ENCODE data around the gene HOXB9. TPM values are rescaled to one million over a fixed set of nuclear protein-coding genes. Genes with fewer than 3 reads are reported as not detected.

HOXB9 gene
- total RNA-seq, 1 experiment from 2014 or later: not detected

DNA sequence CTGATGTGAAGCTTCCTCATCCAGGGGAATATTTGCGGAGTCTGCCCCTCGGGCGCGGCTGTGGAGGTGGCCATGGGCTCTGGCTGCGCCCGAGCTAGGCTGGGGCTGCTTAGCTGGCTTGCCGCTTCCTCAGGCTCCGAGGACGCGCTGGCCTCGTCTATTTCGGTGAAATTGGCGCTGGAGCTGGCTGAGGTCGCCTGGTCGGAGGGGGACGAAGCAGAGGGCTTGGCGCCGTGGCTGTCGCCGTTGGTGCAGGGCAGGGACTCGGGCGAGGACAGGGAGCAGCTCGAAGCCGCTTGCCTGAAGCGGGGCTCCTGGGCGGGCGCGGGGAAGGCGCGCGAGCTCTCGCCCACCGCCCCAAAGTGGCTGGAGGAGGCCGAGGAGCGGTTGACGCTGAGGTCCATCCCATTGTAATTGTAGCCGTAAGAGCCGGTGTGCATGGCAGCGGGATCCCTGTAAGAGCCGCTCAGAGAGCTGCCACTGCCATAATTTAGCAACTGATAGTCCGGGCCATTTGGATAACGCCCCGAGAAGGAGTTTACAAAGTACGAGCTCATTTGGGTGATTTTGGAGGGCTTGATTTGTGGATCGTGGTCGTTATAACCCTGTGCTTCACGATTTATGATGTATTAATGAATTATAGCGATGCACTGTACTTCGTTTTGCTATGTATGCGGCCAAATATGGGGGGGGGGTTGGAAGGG is 32.9 kb downstream of the HOXB9 start, which contains the start of gene HOXB5:
TSS of gene HOXB5 (minus strand) at position 654 of the 704 bp plus-strand sequence. CDS start at position 557, 97 bp downstream.
- peaks cover 100% of the 10 kb centered on the region for H3K27me3 Mint-ChIP-seq (ENCODE audit: low read depth)
- Histone ChIP-seq H4K8ac (replicated peaks; ENCODE audit: insufficient read length, low read depth, low read length) (no peak within 1 kb of the TSS), H3K14ac (ENCODE audit: insufficient read depth, low read length) (no peak within 1 kb of the TSS), H3T11ph (ENCODE audit: low read length) (no peak within 1 kb of the TSS), H4K20me1 (ENCODE audit: control insufficient read depth, insufficient read depth, insufficient read length) (no peaks in the 10 kb centered on the region), H2BK12ac (ENCODE audit: insufficient read length, low read depth, low read length) (no peak within 1 kb of the TSS), H3K56ac (ENCODE audit: insufficient read length, low read depth, low read length) (no peak within 1 kb of the TSS), H2AK5ac (ENCODE audit: insufficient read length, low read length) (no peak within 1 kb of the TSS), H2BK5ac (ENCODE audit: insufficient read length, low read length) (no peak within 1 kb of the TSS), H3K4me2 (ENCODE audit: insufficient read depth, insufficient read length, low read length) (peak within 1 kb of the TSS; percentile 33), H3K4me1 (ENCODE audit: insufficient read depth, low read length) (no peaks in the 10 kb centered on the region), H2BK120ac (ENCODE audit: low read depth, low read length, poor library complexity, severe bottlenecking) (no peak within 1 kb of the TSS), H3K9me3 (ENCODE audit: control insufficient read depth, low read depth, low read length) (no peaks in the 10 kb centered on the region), H3K23me2 (ENCODE audit: insufficient read length, low read depth, low read length, poor library complexity, severe bottlenecking) (no peaks in the 10 kb centered on the region), H3K27ac (ENCODE audit: insufficient read length, low read depth, low read length) (no peak within 1 kb of the TSS), H3K79me2 (ENCODE audit: insufficient read depth, low read length) (no peaks in the 10 kb centered on the region), H3K23ac (ENCODE audit: insufficient read length, low read depth, low read length) (no peak within 1 kb of the TSS), H2BK20ac (ENCODE audit: low read depth, low read length, poor library complexity, severe bottlenecking) (no peak within 1 kb of the TSS), H3K9ac (ENCODE audit: extremely low read depth, insufficient read length, low read length) (no peak within 1 kb of the TSS), H2AFZ (ENCODE audit: low read length) (no peak within 1 kb of the TSS), H4K5ac (ENCODE audit: insufficient read length, low read depth, low read length) (no peak within 1 kb of the TSS), H4K91ac (ENCODE audit: insufficient read length, low read depth, low read length) (no peak within 1 kb of the TSS), H3K4ac (ENCODE audit: low read depth, low read length) (no peak within 1 kb of the TSS), H2BK15ac (ENCODE audit: low read depth, low read length) (no peak within 1 kb of the TSS), H3K79me1 (ENCODE audit: insufficient read depth, low read depth, low read length, poor library complexity, severe bottlenecking) (no peaks in the 10 kb centered on the region), H3K27me3 (ENCODE audit: insufficient read depth, low read length) (peaks cover 99% of the 10 kb centered on the region), H3K18ac (ENCODE audit: insufficient read length, low read depth, low read length) (no peak within 1 kb of the TSS)
- peak; percentile 70 for DNase-seq
- peak within 1 kb of the TSS in 1 of 2 experiments; percentile 31; a peak in 2 of 5 replicates for H3K4me3 Mint-ChIP-seq
- H3K36me3 Mint-ChIP-seq (ENCODE audit: insufficient read depth in 1 of 3, low read depth in 3 of 3): no peaks in the 10 kb centered on the region
- WGBS (ENCODE audit: extremely low coverage, insufficient read length, low lambda C conversion rate): no CpG with 5 or more reads among the region's 50 CpGs
- H3K27ac Mint-ChIP-seq: no peak within 1 kb of the TSS
- H3K4me1 Mint-ChIP-seq: peaks cover 8 to 35% of the 10 kb centered on the region in 2 experiments
- peaks cover 4 to 16% of the 10 kb centered on the region in 2 experiments; a peak in 2 of 5 replicates for H3K9me3 Mint-ChIP-seq
- TF ChIP-seq, protein P1, sequence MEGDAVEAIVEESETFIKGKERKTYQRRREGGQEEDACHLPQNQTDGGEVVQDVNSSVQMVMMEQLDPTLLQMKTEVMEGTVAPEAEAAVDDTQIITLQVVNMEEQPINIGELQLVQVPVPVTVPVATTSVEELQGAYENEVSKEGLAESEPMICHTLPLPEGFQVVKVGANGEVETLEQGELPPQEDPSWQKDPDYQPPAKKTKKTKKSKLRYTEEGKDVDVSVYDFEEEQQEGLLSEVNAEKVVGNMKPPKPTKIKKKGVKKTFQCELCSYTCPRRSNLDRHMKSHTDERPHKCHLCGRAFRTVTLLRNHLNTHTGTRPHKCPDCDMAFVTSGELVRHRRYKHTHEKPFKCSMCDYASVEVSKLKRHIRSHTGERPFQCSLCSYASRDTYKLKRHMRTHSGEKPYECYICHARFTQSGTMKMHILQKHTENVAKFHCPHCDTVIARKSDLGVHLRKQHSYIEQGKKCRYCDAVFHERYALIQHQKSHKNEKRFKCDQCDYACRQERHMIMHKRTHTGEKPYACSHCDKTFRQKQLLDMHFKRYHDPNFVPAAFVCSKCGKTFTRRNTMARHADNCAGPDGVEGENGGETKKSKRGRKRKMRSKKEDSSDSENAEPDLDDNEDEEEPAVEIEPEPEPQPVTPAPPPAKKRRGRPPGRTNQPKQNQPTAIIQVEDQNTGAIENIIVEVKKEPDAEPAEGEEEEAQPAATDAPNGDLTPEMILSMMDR (conservative IDR thresholded peaks at IDR 0.05): no peak

Data from H9 (cell line).